ENCODE data around the gene C12orf60. TPM values are rescaled to one million over a fixed set of nuclear protein-coding genes. Genes with fewer than 3 reads are reported as not detected.
A peak's percentile ranks its signal among the peaks of the same experiment; 100 is the strongest.

The C12orf60 gene
- total RNA-seq, 1 donor: 0.72 TPM

GRCh38 chr12:14795028-14795448, 8.4 kb upstream of the C12orf60 start:
- Histone ChIP-seq H3K4me1 (ENCODE audit: insufficient read depth, low read length) (no peaks in the 10 kb centered on the region), H3K79me2 (ENCODE audit: insufficient read depth, low read length) (peaks cover 24% of the 10 kb centered on the region)

DNA sequence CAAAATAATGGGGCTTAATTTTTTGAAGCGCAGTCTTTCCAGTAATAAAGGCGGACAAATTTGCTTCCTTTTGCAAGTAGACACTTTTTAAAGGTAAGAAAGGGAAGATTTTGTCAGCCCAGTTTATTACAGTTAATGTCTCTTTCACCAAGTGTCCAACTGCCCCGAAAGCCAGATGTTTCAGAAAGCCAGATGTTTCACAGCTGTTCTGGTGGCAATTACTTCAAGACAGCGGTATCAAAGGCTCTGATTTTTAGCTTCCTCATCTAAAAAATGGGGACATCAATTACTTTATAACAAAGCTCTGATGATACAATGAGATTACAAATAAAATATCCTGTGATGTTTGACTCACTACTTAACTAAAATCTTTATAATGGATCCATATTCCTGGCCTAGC, 1.2 kb upstream of the C12orf60 start:
- DNase-seq (ENCODE audit: insufficient read length, low spot score, missing footprints): no peak

More at GRCh38 chr12:14795028-14795448, 8.4 kb upstream of the C12orf60 start:
- TF ChIP-seq, protein P1, sequence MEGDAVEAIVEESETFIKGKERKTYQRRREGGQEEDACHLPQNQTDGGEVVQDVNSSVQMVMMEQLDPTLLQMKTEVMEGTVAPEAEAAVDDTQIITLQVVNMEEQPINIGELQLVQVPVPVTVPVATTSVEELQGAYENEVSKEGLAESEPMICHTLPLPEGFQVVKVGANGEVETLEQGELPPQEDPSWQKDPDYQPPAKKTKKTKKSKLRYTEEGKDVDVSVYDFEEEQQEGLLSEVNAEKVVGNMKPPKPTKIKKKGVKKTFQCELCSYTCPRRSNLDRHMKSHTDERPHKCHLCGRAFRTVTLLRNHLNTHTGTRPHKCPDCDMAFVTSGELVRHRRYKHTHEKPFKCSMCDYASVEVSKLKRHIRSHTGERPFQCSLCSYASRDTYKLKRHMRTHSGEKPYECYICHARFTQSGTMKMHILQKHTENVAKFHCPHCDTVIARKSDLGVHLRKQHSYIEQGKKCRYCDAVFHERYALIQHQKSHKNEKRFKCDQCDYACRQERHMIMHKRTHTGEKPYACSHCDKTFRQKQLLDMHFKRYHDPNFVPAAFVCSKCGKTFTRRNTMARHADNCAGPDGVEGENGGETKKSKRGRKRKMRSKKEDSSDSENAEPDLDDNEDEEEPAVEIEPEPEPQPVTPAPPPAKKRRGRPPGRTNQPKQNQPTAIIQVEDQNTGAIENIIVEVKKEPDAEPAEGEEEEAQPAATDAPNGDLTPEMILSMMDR (IDR thresholded peaks at IDR 0.05; ENCODE audit: extremely low read depth, low read depth, low read length): no peak
- Histone ChIP-seq H2AFZ (ENCODE audit: low read length) (no peak overlapping the region), H3K9me3 (ENCODE audit: low read depth, low read length) (no peaks in the 10 kb centered on the region), H3K27me3 (ENCODE audit: insufficient read depth, low read length) (no peaks in the 10 kb centered on the region), H4K20me1 (ENCODE audit: insufficient read depth, low read length) (no peaks in the 10 kb centered on the region), H3K36me3 (ENCODE audit: insufficient read depth, low read length) (peaks cover 86% of the 10 kb centered on the region), H3K4me3 (ENCODE audit: insufficient read depth, low read length) (no peak overlapping the region), H3K27ac (ENCODE audit: low read depth, low read length) (no peak overlapping the region), H3K4me2 (ENCODE audit: insufficient read depth, low read length) (no peak overlapping the region)
- DNase-seq (ENCODE audit: insufficient read length, low spot score, missing footprints): no peak

DNA sequence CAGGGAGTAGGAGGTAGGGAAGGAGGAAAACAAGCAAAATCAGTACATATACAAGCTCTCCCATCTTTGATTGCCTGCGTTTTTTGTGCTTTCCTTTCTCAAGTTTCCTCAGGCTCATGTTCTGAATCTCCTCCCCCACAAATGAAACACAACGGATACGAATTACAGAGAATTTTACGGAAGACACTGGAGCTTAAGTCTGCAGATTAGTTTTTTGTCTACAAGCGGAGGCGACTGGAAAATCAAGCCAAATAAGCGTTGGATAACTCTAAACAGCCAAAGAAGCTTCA, 804 bp upstream of the C12orf60 start:
- Histone ChIP-seq H3K36me3 (ENCODE audit: insufficient read depth, low read length) (peaks cover 20% of the 10 kb centered on the region), H3K79me2 (ENCODE audit: insufficient read depth, low read length) (peaks cover 49% of the 10 kb centered on the region), H3K27me3 (ENCODE audit: insufficient read depth, low read length) (no peaks in the 10 kb centered on the region), H3K4me1 (ENCODE audit: insufficient read depth, low read length) (peaks cover 9% of the 10 kb centered on the region), H3K4me3 (ENCODE audit: insufficient read depth, low read length) (peak overlapping the region; percentile 94), H3K27ac (ENCODE audit: low read depth, low read length) (peak overlapping the region; percentile 99), H3K4me2 (ENCODE audit: insufficient read depth, low read length) (peak overlapping the region; percentile 94), H4K20me1 (ENCODE audit: insufficient read depth, low read length) (peaks cover 8% of the 10 kb centered on the region), H2AFZ (ENCODE audit: low read length) (peak overlapping the region; percentile 87), H3K9me3 (ENCODE audit: low read depth, low read length) (no peaks in the 10 kb centered on the region)
- TF ChIP-seq, protein P1 (IDR thresholded peaks at IDR 0.05; ENCODE audit: extremely low read depth, low read depth, low read length): no peak
- no peak for DNase-seq (ENCODE audit: insufficient read length, low spot score, missing footprints)

More for the DNA sequence above, 1.2 kb upstream of the C12orf60 start:
- no peaks in the 10 kb centered on the region for H3K27me3 ChIP-seq (ENCODE audit: insufficient read depth, low read length)
- peaks cover 9% of the 10 kb centered on the region for H3K4me1 ChIP-seq (ENCODE audit: insufficient read depth, low read length)
- peak overlapping the region; percentile 94 for H3K4me2 ChIP-seq (ENCODE audit: insufficient read depth, low read length)
- H4K20me1 ChIP-seq (ENCODE audit: insufficient read depth, low read length): peaks cover 8% of the 10 kb centered on the region
- peak overlapping the region; percentile 99 for H3K27ac ChIP-seq (ENCODE audit: low read depth, low read length)
- H3K36me3 ChIP-seq (ENCODE audit: insufficient read depth, low read length): peaks cover 24% of the 10 kb centered on the region
- H2AFZ ChIP-seq (ENCODE audit: low read length): no peak overlapping the region
- H3K4me3 ChIP-seq (ENCODE audit: insufficient read depth, low read length): peak overlapping the region; percentile 94
- peaks cover 53% of the 10 kb centered on the region for H3K79me2 ChIP-seq (ENCODE audit: insufficient read depth, low read length)
- TF ChIP-seq, protein P1 (IDR thresholded peaks at IDR 0.05; ENCODE audit: extremely low read depth, low read depth, low read length): no peak
- H3K9me3 ChIP-seq (ENCODE audit: low read depth, low read length): no peaks in the 10 kb centered on the region

DNA sequence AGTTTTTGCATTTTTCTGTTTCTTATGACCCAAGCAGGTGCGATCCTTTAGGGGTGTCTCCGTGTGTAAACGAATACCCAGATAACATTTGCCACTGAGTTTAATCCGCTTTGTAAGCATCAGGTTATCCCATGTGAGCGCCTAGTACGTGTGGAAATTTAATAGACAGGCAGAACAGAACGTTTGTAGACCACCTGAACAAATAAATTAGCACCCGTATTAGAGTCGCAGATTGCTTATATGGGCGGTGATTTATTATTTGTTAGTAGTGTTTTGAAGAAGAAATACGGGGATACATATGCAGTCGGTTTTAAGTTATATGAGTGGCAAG, 325 bp downstream of the C12orf60 start:
- peaks cover 9% of the 10 kb centered on the region for H3K4me1 ChIP-seq (ENCODE audit: insufficient read depth, low read length)
- H3K4me3 ChIP-seq (ENCODE audit: insufficient read depth, low read length): peak overlapping the region; percentile 94
- TF ChIP-seq, protein P1 (IDR thresholded peaks at IDR 0.05; ENCODE audit: extremely low read depth, low read depth, low read length): no peak
- H2AFZ ChIP-seq (ENCODE audit: low read length): peak overlapping the region; percentile 90
- H3K27me3 ChIP-seq (ENCODE audit: insufficient read depth, low read length): no peaks in the 10 kb centered on the region
- H3K36me3 ChIP-seq (ENCODE audit: insufficient read depth, low read length): peaks cover 9% of the 10 kb centered on the region
- H3K27ac ChIP-seq (ENCODE audit: low read depth, low read length): peak overlapping the region; percentile 99
- no peaks in the 10 kb centered on the region for H3K9me3 ChIP-seq (ENCODE audit: low read depth, low read length)
- peaks cover 41% of the 10 kb centered on the region for H3K79me2 ChIP-seq (ENCODE audit: insufficient read depth, low read length)
- H4K20me1 ChIP-seq (ENCODE audit: insufficient read depth, low read length): peaks cover 8% of the 10 kb centered on the region
- peak overlapping the region; percentile 80 for H3K4me2 ChIP-seq (ENCODE audit: insufficient read depth, low read length)
- DNase-seq (ENCODE audit: insufficient read length, low spot score, missing footprints): no peak
